ENCODE results near the gene PSME2.

DNA sequence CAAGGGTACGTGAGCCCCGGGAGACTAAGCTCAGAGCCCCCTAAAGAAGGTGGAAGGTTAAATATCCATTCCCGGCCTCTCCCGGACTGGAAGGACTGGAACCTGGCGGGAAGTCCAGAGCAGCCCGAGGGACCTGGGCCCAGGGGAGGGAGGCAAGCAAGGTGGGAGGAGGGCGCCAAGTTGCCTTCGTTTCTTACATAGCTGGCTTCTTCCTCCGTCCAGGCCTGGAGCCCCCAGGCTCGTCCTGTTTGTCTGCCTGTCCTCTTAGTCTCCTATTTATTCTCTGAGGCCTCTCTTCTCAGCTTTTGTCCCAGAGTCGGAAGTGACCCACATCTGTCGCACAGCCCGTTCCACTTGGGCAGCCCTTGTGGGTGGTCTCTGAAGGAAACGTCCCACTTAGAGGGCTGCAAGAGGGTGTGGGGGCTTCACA is 51.6 kb downstream of the PSME2 start:
- TF ChIP-seq, protein P1, sequence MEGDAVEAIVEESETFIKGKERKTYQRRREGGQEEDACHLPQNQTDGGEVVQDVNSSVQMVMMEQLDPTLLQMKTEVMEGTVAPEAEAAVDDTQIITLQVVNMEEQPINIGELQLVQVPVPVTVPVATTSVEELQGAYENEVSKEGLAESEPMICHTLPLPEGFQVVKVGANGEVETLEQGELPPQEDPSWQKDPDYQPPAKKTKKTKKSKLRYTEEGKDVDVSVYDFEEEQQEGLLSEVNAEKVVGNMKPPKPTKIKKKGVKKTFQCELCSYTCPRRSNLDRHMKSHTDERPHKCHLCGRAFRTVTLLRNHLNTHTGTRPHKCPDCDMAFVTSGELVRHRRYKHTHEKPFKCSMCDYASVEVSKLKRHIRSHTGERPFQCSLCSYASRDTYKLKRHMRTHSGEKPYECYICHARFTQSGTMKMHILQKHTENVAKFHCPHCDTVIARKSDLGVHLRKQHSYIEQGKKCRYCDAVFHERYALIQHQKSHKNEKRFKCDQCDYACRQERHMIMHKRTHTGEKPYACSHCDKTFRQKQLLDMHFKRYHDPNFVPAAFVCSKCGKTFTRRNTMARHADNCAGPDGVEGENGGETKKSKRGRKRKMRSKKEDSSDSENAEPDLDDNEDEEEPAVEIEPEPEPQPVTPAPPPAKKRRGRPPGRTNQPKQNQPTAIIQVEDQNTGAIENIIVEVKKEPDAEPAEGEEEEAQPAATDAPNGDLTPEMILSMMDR (IDR thresholded peaks at IDR 0.05; ENCODE audit: insufficient read depth, low read depth, low read length): no peak
- TF ChIP-seq EZH2 (IDR thresholded peaks at IDR 0.05; ENCODE audit: insufficient read depth, low read length): no peak

Measured in astrocyte (in vitro differentiated cells and primary cell).